H9 (cell line): ENCODE measurements around the gene NLGN4X. TPM values are rescaled to one million over a fixed set of nuclear protein-coding genes. Genes with fewer than 3 reads are reported as not detected.
A peak's percentile ranks its signal among the peaks of the same experiment; 100 is the strongest.

Experiments
- DNase-seq: peaks from one replicate; pipeline ENCODE4 v3.0.0-alpha.2; 2017
- H2AFZ ChIP-seq: one replicate; pipeline ENCODE4 v1.6.1; 2013; ENCODE audit warnings: mild to moderate bottlenecking, low read length, control low read depth, moderate library complexity
- H2AK5ac ChIP-seq: 2 replicates; pipeline ENCODE4 v1.6.1; 2013; ENCODE audit warnings: low read length, control low read depth, mixed read lengths; ENCODE audit not compliant: insufficient read length
- H2BK120ac ChIP-seq: one replicate; pipeline ENCODE4 v1.6.1; 2013; ENCODE audit warnings: low read depth, mild to moderate bottlenecking, low read length, control low read depth, inconsistent platforms; ENCODE audit not compliant: poor library complexity, severe bottlenecking
- H2BK12ac ChIP-seq: 2 replicates; pipeline ENCODE4 v1.6.1; 2013; ENCODE audit warnings: low read length, control low read depth, mixed read lengths, low read depth; ENCODE audit not compliant: insufficient read length
- H2BK15ac ChIP-seq: 2 replicates; pipeline ENCODE4 v1.6.1; 2013; ENCODE audit warnings: low read depth, low read length, control low read depth
- H2BK20ac ChIP-seq: one replicate; pipeline ENCODE4 v1.6.1; 2013; ENCODE audit warnings: low read depth, mild to moderate bottlenecking, low read length, control low read depth, inconsistent platforms; ENCODE audit not compliant: poor library complexity, severe bottlenecking
- H2BK5ac ChIP-seq: 2 replicates; pipeline ENCODE4 v1.6.1; 2013; ENCODE audit warnings: low read length, control low read depth, mixed read lengths; ENCODE audit not compliant: insufficient read length
- H3K14ac ChIP-seq: 2 replicates; pipeline ENCODE4 v1.6.1; 2013; ENCODE audit warnings: low read length, control low read depth; ENCODE audit not compliant: insufficient read depth
- H3K18ac ChIP-seq: 2 replicates; pipeline ENCODE4 v1.6.1; 2013; ENCODE audit warnings: low read depth, mild to moderate bottlenecking, mixed read lengths, low read length, control low read depth; ENCODE audit not compliant: insufficient read length
- H3K23ac ChIP-seq: 2 replicates; pipeline ENCODE4 v1.6.1; 2013; ENCODE audit warnings: low read length, control low read depth, mixed read lengths, low read depth; ENCODE audit not compliant: insufficient read length
- H3K23me2 ChIP-seq: 2 replicates; pipeline ENCODE4 v1.6.1; 2013; ENCODE audit warnings: low read depth, mild to moderate bottlenecking, mixed read lengths, low read length, control low read depth; ENCODE audit not compliant: insufficient read length, poor library complexity, severe bottlenecking
- H3K27ac ChIP-seq: 2 replicates; pipeline ENCODE4 v1.5.1; 2013; ENCODE audit warnings: low read length, control low read depth, mixed read lengths, low read depth; ENCODE audit not compliant: insufficient read length
- H3K27me3 ChIP-seq: 2 replicates; pipeline ENCODE4 v1.6.1; 2013; ENCODE audit warnings: low read length, control low read depth, inconsistent platforms; ENCODE audit not compliant: insufficient read depth
- H3K4ac ChIP-seq: 2 replicates; pipeline ENCODE4 v1.6.1; 2013; ENCODE audit warnings: low read depth, mild to moderate bottlenecking, control low read depth, inconsistent platforms, low read length, moderate library complexity
- H3K4me1 ChIP-seq: 2 replicates; pipeline ENCODE4 v1.6.1; 2013; ENCODE audit warnings: low read length, control low read depth, inconsistent platforms; ENCODE audit not compliant: insufficient read depth
- H3K4me2 ChIP-seq: 2 replicates; pipeline ENCODE4 v1.6.1; 2013; ENCODE audit warnings: low read length, control low read depth, mixed read lengths; ENCODE audit not compliant: insufficient read length, insufficient read depth
- H3K56ac ChIP-seq: 2 replicates; pipeline ENCODE4 v1.6.1; 2013; ENCODE audit warnings: low read depth, mild to moderate bottlenecking, mixed read lengths, low read length, control low read depth; ENCODE audit not compliant: insufficient read length
- H3K79me1 ChIP-seq: 2 replicates; pipeline ENCODE4 v1.6.1; 2013; ENCODE audit warnings: low read depth, mild to moderate bottlenecking, moderate library complexity, low read length, control low read depth, inconsistent platforms; ENCODE audit not compliant: insufficient read depth, poor library complexity, severe bottlenecking
- H3K79me2 ChIP-seq: 2 replicates; pipeline ENCODE4 v1.6.1; 2013; ENCODE audit warnings: low read length, control low read depth, inconsistent platforms; ENCODE audit not compliant: insufficient read depth
- H3K9ac ChIP-seq: 2 replicates; pipeline ENCODE4 v1.6.1; 2013; ENCODE audit warnings: low read length, control low read depth, mixed read lengths; ENCODE audit not compliant: insufficient read length; ENCODE audit errors: extremely low read depth
- H3K9me3 ChIP-seq: one replicate; pipeline ENCODE4 v1.6.1; 2013; ENCODE audit warnings: low read depth, low read length, inconsistent platforms; ENCODE audit not compliant: control insufficient read depth
- H3T11ph ChIP-seq: one replicate; pipeline ENCODE4 v1.6.1; 2013; ENCODE audit warnings: mild to moderate bottlenecking, low read length, control low read depth, inconsistent platforms
- H4K20me1 ChIP-seq: one replicate; pipeline ENCODE4 v1.6.1; 2013; ENCODE audit not compliant: control insufficient read depth, insufficient read length, insufficient read depth
- H4K5ac ChIP-seq: 2 replicates; pipeline ENCODE4 v1.6.1; 2013; ENCODE audit warnings: low read depth, mild to moderate bottlenecking, mixed read lengths, low read length, control low read depth; ENCODE audit not compliant: insufficient read length
- H4K8ac ChIP-seq: replicated peaks from 2 replicates; pipeline ENCODE4 v1.6.1; 2013; ENCODE audit warnings: low read length, control low read depth, mixed read lengths, low read depth; ENCODE audit not compliant: insufficient read length
- H4K91ac ChIP-seq: 2 replicates; pipeline ENCODE4 v1.6.1; 2013; ENCODE audit warnings: low read depth, mild to moderate bottlenecking, moderate library complexity, mixed read lengths, low read length, control low read depth; ENCODE audit not compliant: insufficient read length
- H3K27ac Mint-ChIP-seq, 3 experiments: 2 replicates in 2 of 3; 3 replicates in 1 of 3; pipeline ENCODE4 v1.8.0; 2020 to 2021; ENCODE audit warnings: mixed read lengths in 3 of 3, mild to moderate bottlenecking in 1 of 3, moderate library complexity in 1 of 3
- H3K27me3 Mint-ChIP-seq: 2 replicates; pipeline ENCODE4 v1.8.0; 2021; ENCODE audit warnings: low read depth, mild to moderate bottlenecking, moderate library complexity, mixed read lengths
- H3K36me3 Mint-ChIP-seq, 3 experiments: 2 replicates in 2 of 3; 3 replicates in 1 of 3; pipeline ENCODE4 v1.8.0; 2020 to 2021; ENCODE audit warnings: low read depth in 3 of 3, mixed read lengths in 3 of 3; ENCODE audit not compliant: insufficient read depth in 1 of 3
- H3K4me1 Mint-ChIP-seq, 2 experiments: 2 replicates each; pipeline ENCODE4 v1.8.0; 2020; ENCODE audit warnings: mixed read lengths in 2 of 2
- H3K4me3 Mint-ChIP-seq, 2 experiments: 2 replicates in 1 of 2; 3 replicates in 1 of 2; pipeline ENCODE4 v1.8.0; 2020 to 2021; ENCODE audit warnings: mild to moderate bottlenecking in 2 of 2, mixed read lengths in 2 of 2, moderate library complexity in 1 of 2
- H3K9me3 Mint-ChIP-seq, 2 experiments: 2 replicates in 1 of 2; 3 replicates in 1 of 2; pipeline ENCODE4 v1.8.0; 2020; ENCODE audit warnings: mild to moderate bottlenecking in 2 of 2, mixed read lengths in 2 of 2, moderate library complexity in 1 of 2
- CTCF ChIP-seq: fragments of 200-600 bp; sonication (generic); conservative IDR thresholded peaks from 3 replicates; pipeline ENCODE4 v1.8.0; 2021; ENCODE audit warnings: antibody characterized with exemption, mild to moderate bottlenecking
- WGBS: extraction: QIAGEN DNeasy Blood & Tissue Kit; methylation state at CpG from one replicate; pipeline ENCODE4 v1.1.7; 2013; ENCODE audit warnings: missing lambda C conversion rate, low lambda C conversion rate, mixed read lengths; ENCODE audit not compliant: insufficient read length; ENCODE audit errors: extremely low coverage; 5-methylcytosine and 5-hydroxymethylcytosine counted together
- total RNA-seq: library from RNA; stranded (reverse); gene quantifications from 2 replicates; pipeline ENCODE4 v1.2.1, GENCODE V29; 2021

The NLGN4X gene
- total RNA-seq, 1 experiment from 2014 or later, result 111 TPM

DNA sequence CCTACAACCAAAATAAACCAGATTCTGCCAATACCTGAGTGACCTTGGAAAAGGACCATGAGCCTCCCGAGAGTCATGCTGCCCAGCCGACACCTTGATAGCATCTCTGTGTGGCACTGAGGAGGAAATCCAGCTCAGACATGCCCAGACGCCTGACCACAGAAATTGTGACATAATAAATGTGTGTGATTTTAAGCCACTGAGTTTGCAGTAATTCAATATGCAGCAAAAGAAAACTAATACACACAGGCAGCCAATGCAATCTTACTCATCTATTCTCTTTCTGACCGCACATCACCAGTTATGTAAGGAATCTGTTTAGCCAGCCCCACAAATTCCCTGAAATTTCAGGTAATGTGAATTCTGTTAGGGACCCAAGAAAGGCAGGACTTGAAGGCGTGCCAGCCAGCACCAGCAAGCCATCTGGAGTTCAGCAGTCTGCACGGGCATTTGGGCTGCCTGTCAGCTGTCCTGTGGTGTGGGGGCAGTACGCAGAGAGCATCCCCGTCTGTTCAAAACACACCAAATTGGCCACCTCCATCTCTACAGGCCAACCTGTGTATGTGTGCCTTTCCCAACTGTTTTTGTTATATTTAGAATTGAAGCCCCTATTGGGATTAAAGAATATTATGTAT, 176.4 kb downstream of the NLGN4X start:
- Histone ChIP-seq H3K27ac (no peak overlapping the region), H3K23me2 (no peaks in the 10 kb centered on the region), H3K14ac (no peak overlapping the region), H3K27me3 (no peaks in the 10 kb centered on the region), H3K4me1 (peaks cover 3% of the 10 kb centered on the region), H2BK20ac (no peak overlapping the region), H3K56ac (no peak overlapping the region), H2AFZ (no peak overlapping the region), H3K79me1 (peaks cover 4% of the 10 kb centered on the region), H3T11ph (no peak overlapping the region), H2AK5ac (no peak overlapping the region), H4K20me1 (no peaks in the 10 kb centered on the region), H3K9me3 (no peaks in the 10 kb centered on the region), H3K23ac (no peak overlapping the region), H2BK120ac (no peak overlapping the region), H2BK12ac (no peak overlapping the region), H3K4ac (no peak overlapping the region), H3K18ac (no peak overlapping the region), H3K9ac (no peak overlapping the region), H3K79me2 (peaks cover 16% of the 10 kb centered on the region; the same call in 1 of the 2 replicates), H3K4me2 (no peak overlapping the region), H4K5ac (no peak overlapping the region), H4K91ac (no peak overlapping the region), H2BK5ac (no peak overlapping the region), H4K8ac (no peak overlapping the region), H2BK15ac (no peak overlapping the region)
- Mint-ChIP-seq H3K9me3 (no peaks in the 10 kb centered on the region), H3K27ac (peak overlapping the region in 1 of 3 experiments; percentile 66; a peak in 2 of 7 replicates), H3K27me3 (no peaks in the 10 kb centered on the region), H3K36me3 (peaks cover 15 to 26% (median 18%) of the 10 kb centered on the region in 3 experiments; a peak in 6 of 7 replicates), H3K4me1 (peaks cover 13 to 14% of the 10 kb centered on the region in 2 experiments), H3K4me3 (no peak overlapping the region)
- DNase-seq, result no peak
- TF ChIP-seq CTCF, result no peak
- no CpG with 5 or more reads among the region's 8 CpGs for WGBS
